Suprapubic skin (tissue), 4 donors: ENCODE measurements around the gene ARID1B. TPM values are rescaled to one million over a fixed set of nuclear protein-coding genes. Genes with fewer than 3 reads are reported as not detected.
"Not testable (repeated sequence)": the region's sequence is repeated elsewhere in the genome, so short reads cannot be mapped to it uniquely, and the experiment has no call there.

Source experiments
- DNase-seq, 2 donors: peaks; one replicate each; pipeline ENCODE4 v3.0.0-alpha.2; 2019; ENCODE audit warnings: low spot score in 2 of 2
- H3K27ac ChIP-seq: fragments of 200-600 bp; sonication (generic); one replicate; pipeline ENCODE4 v1.5.1; 2019
- H3K27me3 ChIP-seq: fragments of 200-600 bp; sonication (generic); one replicate; pipeline ENCODE4 v1.5.1; 2019
- H3K36me3 ChIP-seq: fragments of 200-600 bp; sonication (generic); one replicate; pipeline ENCODE4 v1.5.1; 2019
- H3K4me1 ChIP-seq: fragments of 200-600 bp; sonication (generic); one replicate; pipeline ENCODE4 v1.5.1; 2019
- H3K4me3 ChIP-seq: fragments of 200-600 bp; sonication (generic); one replicate; pipeline ENCODE4 v1.5.1; 2019; ENCODE audit warnings: mild to moderate bottlenecking
- H3K9me3 ChIP-seq: fragments of 200-600 bp; sonication (generic); one replicate; pipeline ENCODE4 v1.5.1; 2019
- CTCF ChIP-seq, 2 donors: fragments of 200-600 bp in 1 of 2; fragments of 450-650 bp in 1 of 2; sonication (generic) in 1 of 2; IDR thresholded peaks; one replicate each; pipeline ENCODE4 v1.5.1; 2016 to 2019; ENCODE audit warnings: antibody characterized with exemption in 2 of 2, mild to moderate bottlenecking in 1 of 2, moderate library complexity in 1 of 2
- EP300 ChIP-seq: sonication (generic); formaldehyde crosslinking; IDR thresholded peaks from one replicate; pipeline ENCODE4 v1.6.1; 2017; ENCODE audit warnings: antibody characterized with exemption
- POLR2A ChIP-seq, 2 donors: fragments of 450-650 bp; IDR thresholded peaks; one replicate each; pipeline ENCODE4 v1.6.1; 2017; ENCODE audit warnings: antibody characterized with exemption in 2 of 2, mild to moderate bottlenecking in 2 of 2, moderate library complexity in 2 of 2
- POLR2AphosphoS5 ChIP-seq, 3 donors: sonication (generic); formaldehyde crosslinking; IDR thresholded peaks; one replicate each; pipeline ENCODE4 v1.6.1; 2017; ENCODE audit warnings: antibody characterized with exemption in 3 of 3
- WGBS: methylation state at CpG from one replicate; pipeline ENCODE4 v1.1.5; 2018; 5-methylcytosine and 5-hydroxymethylcytosine counted together
- total RNA-seq, 4 donors: library from RNA; depleted of rRNA; stranded (reverse); fragments of >200 nt; gene quantifications; one replicate each; pipeline ENCODE4 v1.1.0, GENCODE V29; 2016

ARID1B gene
- total RNA-seq, 4 donors from 2014 or later, result 102 to 233 (median 129) TPM

GRCh38 chr6:157034436-157035230 is 257.5 kb downstream of the ARID1B start:
- H3K4me3 ChIP-seq, result no peak overlapping the region
- TF ChIP-seq POLR2AphosphoS5 (IDR thresholded peaks at IDR 0.05), result no peak
- TF ChIP-seq CTCF (IDR thresholded peaks at IDR 0.05), result peak; percentile 36 to 44
- peaks cover 2% of the 10 kb centered on the region for H3K9me3 ChIP-seq
- H3K27me3 ChIP-seq, result no peaks in the 10 kb centered on the region
- no peaks in the 10 kb centered on the region for H3K36me3 ChIP-seq
- H3K4me1 ChIP-seq, result peaks cover 60% of the 10 kb centered on the region
- DNase-seq, result no peak
- H3K27ac ChIP-seq, result peak overlapping the region; percentile 24
- 25% methylated on average over 6 of the region's 6 CpGs for WGBS

GRCh38 chr6:157035546-157035945 is 258.4 kb downstream of the ARID1B start:
- H3K4me3 ChIP-seq, result peak overlapping the region; percentile 3
- DNase-seq, result no peak
- H3K27me3 ChIP-seq, result no peaks in the 10 kb centered on the region
- H3K27ac ChIP-seq, result peak overlapping the region; percentile 86
- TF ChIP-seq CTCF (IDR thresholded peaks at IDR 0.05) (no peak), POLR2AphosphoS5 (IDR thresholded peaks at IDR 0.05) (no peak), POLR2A (IDR thresholded peaks at IDR 0.05) (no peak), EP300 (no peak)
- WGBS, result 68% methylated on average over 2 of the region's 2 CpGs
- no peaks in the 10 kb centered on the region for H3K9me3 ChIP-seq
- no peaks in the 10 kb centered on the region for H3K36me3 ChIP-seq
- H3K4me1 ChIP-seq, result peaks cover 60% of the 10 kb centered on the region

GRCh38 chr6:157036245-157036711 is 259.1 kb downstream of the ARID1B start:
- 44% methylated on average over 5 of the region's 5 CpGs for WGBS
- Histone ChIP-seq H3K4me1 (peaks cover 60% of the 10 kb centered on the region), H3K27me3 (no peaks in the 10 kb centered on the region), H3K9me3 (no peaks in the 10 kb centered on the region), H3K27ac (peak overlapping the region; percentile 86), H3K4me3 (peak overlapping the region; percentile 31), H3K36me3 (no peaks in the 10 kb centered on the region)
- DNase-seq, result peak in 1 of 2 donors; percentile 71
- no peak for TF ChIP-seq POLR2A (IDR thresholded peaks at IDR 0.05)
- TF ChIP-seq POLR2AphosphoS5 (IDR thresholded peaks at IDR 0.05), result peak in 2 of 3 donors; percentile 43 to 68

- 35% methylated on average over 8 of the region's 8 CpGs for WGBS
- H3K4me1 ChIP-seq, result peaks cover 60% of the 10 kb centered on the region
Observed at GRCh38 chr6:157037165-157037564, 260.0 kb downstream of the ARID1B start.

GRCh38 chr6:157038610-157039009 is 261.4 kb downstream of the ARID1B start:
- Histone ChIP-seq H3K4me3 (no peak overlapping the region), H3K36me3 (no peaks in the 10 kb centered on the region), H3K27me3 (no peaks in the 10 kb centered on the region), H3K4me1 (peaks cover 50% of the 10 kb centered on the region), H3K9me3 (no peaks in the 10 kb centered on the region), H3K27ac (no peak overlapping the region)
- 82% methylated on average over 7 of the region's 7 CpGs for WGBS
- DNase-seq, result no peak
- TF ChIP-seq EP300, result no peak
- TF ChIP-seq POLR2A (IDR thresholded peaks at IDR 0.05), result no peak
- TF ChIP-seq CTCF (IDR thresholded peaks at IDR 0.05), result no peak
- TF ChIP-seq POLR2AphosphoS5 (IDR thresholded peaks at IDR 0.05), result no peak

More at GRCh38 chr6:157037165-157037564, 260.0 kb downstream of the ARID1B start:
- Histone ChIP-seq H3K27ac (peak overlapping the region; percentile 86), H3K36me3 (no peaks in the 10 kb centered on the region), H3K4me3 (no peak overlapping the region), H3K27me3 (no peaks in the 10 kb centered on the region), H3K9me3 (no peaks in the 10 kb centered on the region)
- no peak for DNase-seq
- TF ChIP-seq CTCF (IDR thresholded peaks at IDR 0.05), result no peak
- no peak for TF ChIP-seq POLR2AphosphoS5 (IDR thresholded peaks at IDR 0.05)
- no peak for TF ChIP-seq EP300
- no peak for TF ChIP-seq POLR2A (IDR thresholded peaks at IDR 0.05)

- WGBS, result 89% methylated on average over 4 of the region's 4 CpGs
Observed at GRCh38 chr6:157039639-157040038, 262.5 kb downstream of the ARID1B start.

More at GRCh38 chr6:157039639-157040038, 262.5 kb downstream of the ARID1B start:
- not testable (repeated sequence) for DNase-seq, H3K9me3 ChIP-seq, H3K27ac ChIP-seq, H3K4me3 ChIP-seq, H3K27me3 ChIP-seq, H3K36me3 ChIP-seq
- peaks cover 40% of the 10 kb centered on the region for H3K4me1 ChIP-seq
